IMR-90 (cell line): ENCODE data around the gene AKT3. TPM values are rescaled to one million over a fixed set of nuclear protein-coding genes. Genes with fewer than 3 reads are reported as not detected.
A peak's percentile ranks its signal among the peaks of the same experiment; 100 is the strongest.

Source experiments
- ATAC-seq: fragments of 200-7000 bp; cut with Tn5 transposase; 2 replicates; pipeline ENCODE4 v1.9.1; 2020; ENCODE audit warnings: low read depth, mild to moderate bottlenecking, moderate library complexity
- BruUV-seq: library from RNA; stranded (reverse); fragments of 400-500 nt; replicated peaks from 2 replicates; lab custom pipeline; 2021; lab: Mats Ljungman, UMichigan
- CTCF ChIA-PET: fragments of 300-600 bp; formaldehyde crosslinking; extraction: SDS; loops from one replicate; lab custom pipeline; 2021; ENCODE audit warnings: antibody characterized with exemption; lab: Yijun Ruan, JAX
- POLR2A ChIA-PET: fragments of 300-600 bp; sonication (Branson Sonifier 250); formaldehyde crosslinking; loops from one replicate; lab custom pipeline; 2022; ENCODE audit warnings: antibody characterized with exemption; ENCODE audit not compliant: unreplicated experiment; lab: Charles Lee
- DNase-seq: peaks from one replicate; pipeline ENCODE4 v3.0.0; 2013
- H2AFZ ChIP-seq: replicated peaks from 2 replicates; pipeline ENCODE3; 2013; ENCODE audit warnings: low read length, mild to moderate bottlenecking; ENCODE audit not compliant: poor library complexity
- H2AK5ac ChIP-seq: 2 replicates; pipeline ENCODE4 v1.6.1; 2013; ENCODE audit warnings: low read depth, low read length, inconsistent platforms
- H2AK9ac ChIP-seq: replicated peaks from 2 replicates; pipeline ENCODE3; 2013; ENCODE audit warnings: mild to moderate bottlenecking, low read depth, low read length, moderate library complexity; ENCODE audit not compliant: poor library complexity
- H2BK120ac ChIP-seq: 2 replicates; pipeline ENCODE4 v1.6.1; 2013; ENCODE audit warnings: low read depth, low read length, inconsistent platforms
- H2BK15ac ChIP-seq: 3 replicates; pipeline ENCODE4 v1.6.1; 2013; ENCODE audit warnings: low read depth, low read length, inconsistent platforms
- H2BK20ac ChIP-seq: 2 replicates; pipeline ENCODE4 v1.6.1; 2013; ENCODE audit warnings: low read depth, mild to moderate bottlenecking, inconsistent platforms, low read length, moderate library complexity
- H2BK5ac ChIP-seq: 2 replicates; pipeline ENCODE4 v1.6.1; 2013; ENCODE audit warnings: mild to moderate bottlenecking, low read depth, low read length, inconsistent platforms; ENCODE audit not compliant: poor library complexity, severe bottlenecking
- H3K14ac ChIP-seq: replicated peaks from 2 replicates; pipeline ENCODE4 v1.6.1; 2013; ENCODE audit warnings: low read depth, low read length, inconsistent platforms
- H3K18ac ChIP-seq: 2 replicates; pipeline ENCODE4 v1.6.1; 2013; ENCODE audit warnings: low read depth, low read length, control low read depth
- H3K23ac ChIP-seq: 2 replicates; pipeline ENCODE4 v1.6.1; 2013; ENCODE audit warnings: low read depth, low read length, inconsistent platforms
- H3K27ac ChIP-seq: 2 replicates; pipeline ENCODE4 v1.5.1; 2013; ENCODE audit warnings: mild to moderate bottlenecking, control low read depth, low read length; ENCODE audit not compliant: insufficient read depth
- H3K27me3 ChIP-seq: 2 replicates; pipeline ENCODE4 v1.6.1; 2013; ENCODE audit warnings: low read length; ENCODE audit not compliant: control insufficient read depth, insufficient read depth
- H3K36me3 ChIP-seq: 2 replicates; pipeline ENCODE4 v1.6.1; 2013; ENCODE audit warnings: low read length, mixed read lengths; ENCODE audit not compliant: control insufficient read depth, insufficient read depth
- H3K4ac ChIP-seq: 2 replicates; pipeline ENCODE4 v1.6.1; 2013; ENCODE audit warnings: low read depth, low read length, inconsistent platforms
- H3K4me1 ChIP-seq: 2 replicates; pipeline ENCODE4 v1.6.1; 2013; ENCODE audit warnings: low read length, mixed read lengths; ENCODE audit not compliant: control insufficient read depth, insufficient read depth
- H3K4me2 ChIP-seq: 2 replicates; pipeline ENCODE4 v1.6.1; 2013; ENCODE audit warnings: low read depth, mild to moderate bottlenecking, control low read depth, low read length, moderate library complexity
- H3K4me3 ChIP-seq: 2 replicates; pipeline ENCODE4 v1.5.1; 2013; ENCODE audit warnings: low read depth, mild to moderate bottlenecking, control low read depth, low read length, moderate library complexity; ENCODE audit not compliant: insufficient read depth
- H3K56ac ChIP-seq: 2 replicates; pipeline ENCODE4 v1.6.1; 2013; ENCODE audit warnings: low read length, inconsistent platforms; ENCODE audit not compliant: insufficient read depth; ENCODE audit errors: extremely low read depth
- H3K79me1 ChIP-seq, 2 experiments: 2 replicates each; pipeline ENCODE4 v1.6.1; 2013; ENCODE audit warnings: low read length in 2 of 2, inconsistent platforms in 1 of 2, low read depth in 1 of 2
- H3K9ac ChIP-seq: 2 replicates; pipeline ENCODE4 v1.6.1; 2013; ENCODE audit warnings: low read depth, low read length, control low read depth
- H3K9me1 ChIP-seq: 2 replicates; pipeline ENCODE4 v1.6.1; 2013; ENCODE audit warnings: low read length, inconsistent platforms; ENCODE audit not compliant: insufficient read depth
- H3K9me3 ChIP-seq: 2 replicates; pipeline ENCODE4 v1.6.1; 2013; ENCODE audit warnings: low read length; ENCODE audit not compliant: control insufficient read depth, insufficient read depth
- H4K20me1 ChIP-seq: 2 replicates; pipeline ENCODE4 v1.6.1; 2013; ENCODE audit warnings: low read length, inconsistent platforms; ENCODE audit not compliant: insufficient read depth
- H4K5ac ChIP-seq: 2 replicates; pipeline ENCODE4 v1.6.1; 2013; ENCODE audit warnings: mild to moderate bottlenecking, low read depth, low read length, control low read depth
- H4K8ac ChIP-seq, 2 experiments: 2 replicates each; pipeline ENCODE4 v1.6.1; 2013; ENCODE audit warnings: low read depth in 2 of 2, low read length in 2 of 2, control low read depth in 1 of 2, inconsistent platforms in 1 of 2
- H4K91ac ChIP-seq: 2 replicates; pipeline ENCODE4 v1.6.1; 2013; ENCODE audit warnings: low read depth, low read length, inconsistent platforms; ENCODE audit not compliant: insufficient read depth
- BHLHE40 ChIP-seq: fragments of 150-350 bp; IDR thresholded peaks from 2 replicates; pipeline ENCODE4 v1.6.1; 2016; ENCODE audit warnings: mild to moderate bottlenecking, low read depth, low read length
- MXI1 ChIP-seq: IDR thresholded peaks from 2 replicates; pipeline ENCODE4 v1.6.1; 2012; ENCODE audit warnings: low read depth, mild to moderate bottlenecking, low read length, moderate library complexity, borderline replicate concordance
- RAD21 ChIP-seq: IDR thresholded peaks from 2 replicates; pipeline ENCODE4 v1.6.1; 2012; ENCODE audit warnings: low read length, improper control_type of control experiment
- RFX5 ChIP-seq: IDR thresholded peaks from 2 replicates; pipeline ENCODE4 v1.8.0; 2012; ENCODE audit warnings: low read depth, mild to moderate bottlenecking, low read length, moderate library complexity
- SMC3 ChIP-seq: fragments of 150-350 bp; IDR thresholded peaks from 2 replicates; pipeline ENCODE4 v1.6.1; 2016; ENCODE audit warnings: low read depth, mild to moderate bottlenecking, antibody characterized with exemption, low read length, moderate library complexity
- WGBS, 2 experiments: methylation state at CpG; one replicate each; pipeline versions ENCODE4 v1.1.5 to v1.1.7; 2013; ENCODE audit warnings: missing lambda C conversion rate in 2 of 2; ENCODE audit not compliant: insufficient read length in 1 of 2; ENCODE audit errors: extremely low coverage in 2 of 2; 5-methylcytosine and 5-hydroxymethylcytosine counted together
- dilution Hi-C: fragments of 300-500 bp; cut with HindIII; formaldehyde crosslinking; loops from one replicate; pipeline ENCODE4 v1.14.3; 2018; ENCODE audit warnings: low sequenced_read_pairs; ENCODE audit not compliant: unreplicated experiment
- in situ Hi-C: fragments of 300-500 bp; cut with MboI; formaldehyde crosslinking; loops from 3 replicates; pipeline ENCODE4 v1.14.3; 2019; ENCODE audit warnings: low sequenced_read_pairs, inconsistent platforms, mixed read lengths
- intact Hi-C: fragments of 100-400 bp; cut with micrococcal nuclease; formaldehyde crosslinking; loops from 2 replicates; pipeline ENCODE4 v1.10.0; 2022
- polyA plus RNA-seq, 3 experiments: library from polyadenylated mRNA; depleted of rRNA; stranded (reverse); fragments of >200 nt; gene quantifications; 2 replicates each; pipeline ENCODE4 v1.2.3, GENCODE V29; 2012; ENCODE audit warnings: low replicate concordance in 1 of 3
- total RNA-seq: library from RNA; depleted of rRNA; stranded (reverse); fragments of >200 nt; gene quantifications from 2 replicates; pipeline ENCODE4 v1.2.3, GENCODE V29; 2012

AKT3 gene
- total and polyA plus RNA-seq, 2 of the 4 experiments (the other 2 are of a cell fraction): 15.2 to 19.4 TPM

GRCh38 chr1:243575070-243575469, 275.0 kb downstream of the AKT3 start:
- Histone ChIP-seq H2AK5ac (no peak overlapping the region), H4K91ac (no peak overlapping the region), H2BK120ac (no peak overlapping the region), H3K27ac (no peak overlapping the region), H3K79me1 (peaks cover 3 to 11% of the 10 kb centered on the region in 2 experiments; a peak in 3 of 4 replicates), H3K9ac (no peak overlapping the region), H2BK15ac (no peak overlapping the region), H3K36me3 (no peaks in the 10 kb centered on the region), H3K9me1 (no peaks in the 10 kb centered on the region), H3K56ac (no peak overlapping the region), H3K14ac (no peak overlapping the region), H2BK20ac (no peak overlapping the region), H3K4ac (no peak overlapping the region), H3K18ac (no peak overlapping the region), H3K9me3 (peaks cover 2% of the 10 kb centered on the region; the same call in 1 of the 2 replicates), H2BK5ac (no peak overlapping the region), H3K4me3 (no peak overlapping the region), H3K27me3 (no peaks in the 10 kb centered on the region), H4K5ac (no peak overlapping the region), H3K4me2 (no peak overlapping the region), H4K20me1 (no peaks in the 10 kb centered on the region), H2AFZ (no peak overlapping the region), H4K8ac (no peak overlapping the region), H3K4me1 (peaks cover 2% of the 10 kb centered on the region), H3K23ac (no peak overlapping the region), H2AK9ac (no peak overlapping the region)
- TF ChIP-seq MXI1 (no peak), SMC3 (no peak), BHLHE40 (no peak), RAD21 (no peak), RFX5 (no peak)
- peak; percentile 41 for DNase-seq
- ChIA-PET POLR2A (no interaction called here), CTCF (no interaction called here)
- dilution Hi-C loops (no loop called here), intact Hi-C loops (no loop called here), in situ Hi-C loops (no loop called here)
- WGBS, 2 experiments: no CpG with 5 or more reads among the region's 2 CpGs
- BruUV-seq: no TSS peak
- no peak; the same call in 1 of the 2 replicates for ATAC-seq
